ENCODE data around the gene SLC6A19.
"Not testable (repeated sequence)": the region's sequence is repeated elsewhere in the genome, so short reads cannot be mapped to it uniquely, and the experiment has no call there.

The SLC6A19 gene

GRCh38 chr5:1222621-1223277 is 21.4 kb downstream of the SLC6A19 start:
- no peaks in the 10 kb centered on the region for H3K9me3 ChIP-seq (ENCODE audit: control insufficient read depth, low read length)
- H3K36me3 ChIP-seq (ENCODE audit: control insufficient read depth, insufficient read depth, low read length) = no peaks in the 10 kb centered on the region
- no peaks in the 10 kb centered on the region for H3K27me3 ChIP-seq (ENCODE audit: control insufficient read depth, insufficient read depth, low read length, poor library complexity, severe bottlenecking)
- no peak overlapping the region for H3K4me3 ChIP-seq (ENCODE audit: insufficient read depth, low read depth, low read length)
- 89 to 93% methylated on average over 27 of the region's 27 CpGs for WGBS, 2 experiments
- H3K4me1 ChIP-seq (ENCODE audit: control insufficient read depth, insufficient read depth, low read length) = no peaks in the 10 kb centered on the region
- H3K27ac ChIP-seq (ENCODE audit: insufficient read depth, low read depth, low read length, poor library complexity, severe bottlenecking) = no peak overlapping the region

GRCh38 chr5:1223278-1223670 is 21.9 kb downstream of the SLC6A19 start:
- H3K4me3 ChIP-seq (ENCODE audit: insufficient read depth, low read depth, low read length) = no peak overlapping the region
- H3K4me1 ChIP-seq (ENCODE audit: control insufficient read depth, insufficient read depth, low read length) = no peaks in the 10 kb centered on the region
- WGBS, 2 experiments = 93 to 94% methylated on average over 12 of the region's 12 CpGs
- H3K9me3 ChIP-seq (ENCODE audit: control insufficient read depth, low read length) = no peaks in the 10 kb centered on the region
- no peaks in the 10 kb centered on the region for H3K27me3 ChIP-seq (ENCODE audit: control insufficient read depth, insufficient read depth, low read length, poor library complexity, severe bottlenecking)
- H3K36me3 ChIP-seq (ENCODE audit: control insufficient read depth, insufficient read depth, low read length) = no peaks in the 10 kb centered on the region
- H3K27ac ChIP-seq (ENCODE audit: insufficient read depth, low read depth, low read length, poor library complexity, severe bottlenecking) = no peak overlapping the region

- Histone ChIP-seq H3K27ac (ENCODE audit: insufficient read depth, low read depth, low read length, poor library complexity, severe bottlenecking) (no peak overlapping the region), H3K4me1 (ENCODE audit: control insufficient read depth, insufficient read depth, low read length) (no peaks in the 10 kb centered on the region), H3K27me3 (ENCODE audit: control insufficient read depth, insufficient read depth, low read length, poor library complexity, severe bottlenecking) (no peaks in the 10 kb centered on the region), H3K4me3 (ENCODE audit: insufficient read depth, low read depth, low read length) (no peak overlapping the region), H3K36me3 (ENCODE audit: control insufficient read depth, insufficient read depth, low read length) (no peaks in the 10 kb centered on the region), H3K9me3 (ENCODE audit: control insufficient read depth, low read length) (no peaks in the 10 kb centered on the region)
- WGBS, 2 experiments = 93 to 94% methylated on average over 15 of the region's 15 CpGs
These were observed 23.2 kb downstream of the SLC6A19 start for GRCh38 chr5:1224631-1225030.

- Histone ChIP-seq H3K27ac (ENCODE audit: insufficient read depth, low read depth, low read length, poor library complexity, severe bottlenecking) (no peak within 1 kb of the TSS), H3K4me3 (ENCODE audit: insufficient read depth, low read depth, low read length) (no peak within 1 kb of the TSS), H3K4me1 (ENCODE audit: control insufficient read depth, insufficient read depth, low read length) (no peaks in the 10 kb centered on the region), H3K27me3 (ENCODE audit: control insufficient read depth, insufficient read depth, low read length, poor library complexity, severe bottlenecking) (no peaks in the 10 kb centered on the region), H3K36me3 (ENCODE audit: control insufficient read depth, insufficient read depth, low read length) (no peaks in the 10 kb centered on the region), H3K9me3 (ENCODE audit: control insufficient read depth, low read length) (no peaks in the 10 kb centered on the region)
- WGBS, 2 experiments = 84 to 86% methylated on average over 11 of the region's 11 CpGs
These were observed 23.7 kb downstream of the SLC6A19 start, which contains the start of gene SLC6A18 for GRCh38 chr5:1225081-1225480. Gene SLC6A18, plus strand, starts transcription at chr5:1225381. Its CDS starts 97 bp downstream, at chr5:1225478.

- H3K4me1 ChIP-seq (ENCODE audit: control insufficient read depth, insufficient read depth, low read length) = no peaks in the 10 kb centered on the region
- no peaks in the 10 kb centered on the region for H3K36me3 ChIP-seq (ENCODE audit: control insufficient read depth, insufficient read depth, low read length)
- H3K9me3 ChIP-seq (ENCODE audit: control insufficient read depth, low read length) = no peaks in the 10 kb centered on the region
- no peaks in the 10 kb centered on the region for H3K27me3 ChIP-seq (ENCODE audit: control insufficient read depth, insufficient read depth, low read length, poor library complexity, severe bottlenecking)
- H3K27ac ChIP-seq (ENCODE audit: insufficient read depth, low read depth, low read length, poor library complexity, severe bottlenecking) = no peak overlapping the region
- H3K4me3 ChIP-seq (ENCODE audit: insufficient read depth, low read depth, low read length) = no peak overlapping the region
- 89% methylated on average over 12 of the region's 12 CpGs for whole genome bisulfite sequencing, 2 experiments
These were observed 24.8 kb downstream of the SLC6A19 start for GRCh38 chr5:1226231-1226630.

- Histone ChIP-seq H3K4me1 (ENCODE audit: control insufficient read depth, insufficient read depth, low read length) (no peaks in the 10 kb centered on the region), H3K27me3 (ENCODE audit: control insufficient read depth, insufficient read depth, low read length, poor library complexity, severe bottlenecking) (no peaks in the 10 kb centered on the region), H3K36me3 (ENCODE audit: control insufficient read depth, insufficient read depth, low read length) (no peaks in the 10 kb centered on the region), H3K27ac (ENCODE audit: insufficient read depth, low read depth, low read length, poor library complexity, severe bottlenecking) (no peak overlapping the region), H3K4me3 (ENCODE audit: insufficient read depth, low read depth, low read length) (no peak overlapping the region), H3K9me3 (ENCODE audit: control insufficient read depth, low read length) (no peaks in the 10 kb centered on the region)
- 88 to 90% methylated on average over 49 to 50 of the region's 50 CpGs for WGBS, 2 experiments
These were observed 25.6 kb downstream of the SLC6A19 start for GRCh38 chr5:1226839-1227581.

GRCh38 chr5:1227667-1228066 is 26.3 kb downstream of the SLC6A19 start:
- no peaks in the 10 kb centered on the region for H3K9me3 ChIP-seq (ENCODE audit: control insufficient read depth, low read length)
- no peak overlapping the region for H3K27ac ChIP-seq (ENCODE audit: insufficient read depth, low read depth, low read length, poor library complexity, severe bottlenecking)
- no peaks in the 10 kb centered on the region for H3K4me1 ChIP-seq (ENCODE audit: control insufficient read depth, insufficient read depth, low read length)
- H3K27me3 ChIP-seq (ENCODE audit: control insufficient read depth, insufficient read depth, low read length, poor library complexity, severe bottlenecking) = no peaks in the 10 kb centered on the region
- WGBS, 2 experiments = 89 to 90% methylated on average over 14 of the region's 14 CpGs
- no peaks in the 10 kb centered on the region for H3K36me3 ChIP-seq (ENCODE audit: control insufficient read depth, insufficient read depth, low read length)
- no peak overlapping the region for H3K4me3 ChIP-seq (ENCODE audit: insufficient read depth, low read depth, low read length)

GRCh38 chr5:1228120-1228519 is 26.7 kb downstream of the SLC6A19 start:
- Histone ChIP-seq H3K36me3 (ENCODE audit: control insufficient read depth, insufficient read depth, low read length) (no peaks in the 10 kb centered on the region), H3K4me3 (ENCODE audit: insufficient read depth, low read depth, low read length) (no peak overlapping the region), H3K4me1 (ENCODE audit: control insufficient read depth, insufficient read depth, low read length) (no peaks in the 10 kb centered on the region), H3K9me3 (ENCODE audit: control insufficient read depth, low read length) (no peaks in the 10 kb centered on the region), H3K27ac (ENCODE audit: insufficient read depth, low read depth, low read length, poor library complexity, severe bottlenecking) (no peak overlapping the region), H3K27me3 (ENCODE audit: control insufficient read depth, insufficient read depth, low read length, poor library complexity, severe bottlenecking) (no peaks in the 10 kb centered on the region)
- 88 to 89% methylated on average over 15 of the region's 15 CpGs for WGBS, 2 experiments

GRCh38 chr5:1229023-1229422 is 27.6 kb downstream of the SLC6A19 start:
- H3K36me3 ChIP-seq (ENCODE audit: control insufficient read depth, insufficient read depth, low read length); H3K27ac ChIP-seq (ENCODE audit: insufficient read depth, low read depth, low read length, poor library complexity, severe bottlenecking); H3K4me1 ChIP-seq (ENCODE audit: control insufficient read depth, insufficient read depth, low read length); H3K9me3 ChIP-seq (ENCODE audit: control insufficient read depth, low read length); H3K27me3 ChIP-seq (ENCODE audit: control insufficient read depth, insufficient read depth, low read length, poor library complexity, severe bottlenecking); H3K4me3 ChIP-seq (ENCODE audit: insufficient read depth, low read depth, low read length): not testable (repeated sequence)
- 88 to 93% methylated on average over 11 of the region's 11 CpGs for WGBS, 2 experiments

- WGBS, 2 experiments = 47 to 49% methylated on average over 7 of the region's 7 CpGs
- no peak overlapping the region for H3K27ac ChIP-seq (ENCODE audit: insufficient read depth, low read depth, low read length, poor library complexity, severe bottlenecking)
- no peaks in the 10 kb centered on the region for H3K27me3 ChIP-seq (ENCODE audit: control insufficient read depth, insufficient read depth, low read length, poor library complexity, severe bottlenecking)
- H3K4me3 ChIP-seq (ENCODE audit: insufficient read depth, low read depth, low read length) = no peak overlapping the region
- H3K4me1 ChIP-seq (ENCODE audit: control insufficient read depth, insufficient read depth, low read length) = no peaks in the 10 kb centered on the region
- no peaks in the 10 kb centered on the region for H3K9me3 ChIP-seq (ENCODE audit: control insufficient read depth, low read length)
- no peaks in the 10 kb centered on the region for H3K36me3 ChIP-seq (ENCODE audit: control insufficient read depth, insufficient read depth, low read length)
These were observed 28.4 kb downstream of the SLC6A19 start for GRCh38 chr5:1229822-1230221.
